Vagina (tissue), 2 donors: ENCODE data around the gene SLC8A2. TPM values are rescaled to one million over a fixed set of nuclear protein-coding genes. Genes with fewer than 3 reads are reported as not detected.

Source experiments
- DNase-seq, 2 donors: peaks; one replicate each; pipeline ENCODE4 v3.0.0-alpha.2; 2017; ENCODE audit errors: extremely low spot score in 2 of 2
- H3K27ac ChIP-seq: fragments of 200-600 bp; sonication (generic); one replicate; pipeline ENCODE4 v1.5.1; 2019
- H3K27me3 ChIP-seq: fragments of 200-600 bp; sonication (generic); one replicate; pipeline ENCODE4 v1.5.1; 2019
- H3K36me3 ChIP-seq, 2 donors: fragments of 200-600 bp; sonication (generic); one replicate each; pipeline ENCODE4 v1.5.1; 2017 to 2019
- H3K4me1 ChIP-seq: fragments of 200-600 bp; sonication (generic); one replicate; pipeline ENCODE4 v1.5.1; 2019
- H3K4me3 ChIP-seq, 2 donors: fragments of 200-600 bp; sonication (generic); 1 replicate in 1 of 2; 2 replicates in 1 of 2; pipeline ENCODE4 v1.5.1; 2016 to 2019
- H3K9me3 ChIP-seq: fragments of 200-600 bp; sonication (generic); one replicate; pipeline ENCODE4 v1.5.1; 2019
- CTCF ChIP-seq, 3 experiments: fragments of 450-650 bp in 2 of 3; fragments of 200-600 bp in 1 of 3; sonication (generic) in 1 of 3; IDR thresholded peaks; one replicate each; pipeline ENCODE4 v1.5.1; 2017 to 2019; ENCODE audit warnings: antibody characterized with exemption in 3 of 3, mild to moderate bottlenecking in 2 of 3, moderate library complexity in 2 of 3
- POLR2A ChIP-seq, 2 donors: fragments of 450-650 bp; IDR thresholded peaks; one replicate each; pipeline ENCODE4 v1.6.1; 2017; ENCODE audit warnings: antibody characterized with exemption in 2 of 2, mild to moderate bottlenecking in 2 of 2, moderate library complexity in 2 of 2
- POLR2AphosphoS5 ChIP-seq, 2 donors: sonication (generic); formaldehyde crosslinking; IDR thresholded peaks; one replicate each; pipeline ENCODE4 v1.9.0; 2017; ENCODE audit warnings: antibody characterized with exemption in 2 of 2, mild to moderate bottlenecking in 2 of 2, low read depth in 1 of 2; ENCODE audit not compliant: insufficient read depth in 1 of 2
- intact Hi-C: fragments of 100-400 bp; cut with DNase I; formaldehyde crosslinking; loops from one replicate; pipeline ENCODE4 v1.15.1; 2023
- total RNA-seq: library from RNA; depleted of rRNA; stranded (reverse); fragments of >200 nt; gene quantifications from one replicate; pipeline ENCODE4 v1.2.3, GENCODE V29; 2016

The SLC8A2 gene
- total RNA-seq = 0.49 TPM

- no peaks in the 10 kb centered on the region for H3K27me3 ChIP-seq
- H3K36me3 ChIP-seq = no peaks in the 10 kb centered on the region
- no peak for DNase-seq
- H3K4me1 ChIP-seq = peaks cover 14% of the 10 kb centered on the region
- intact Hi-C loops = no loop called here
- no peaks in the 10 kb centered on the region for H3K9me3 ChIP-seq
- peak within 1 kb of the TSS; percentile 27 to 41 for H3K4me3 ChIP-seq
- H3K27ac ChIP-seq = no peak within 1 kb of the TSS
- TF ChIP-seq POLR2A (IDR thresholded peaks at IDR 0.05) (no peak), POLR2AphosphoS5 (IDR thresholded peaks at IDR 0.05; ENCODE audit: insufficient read depth in 1 of 2, low read depth in 1 of 2) (no peak), CTCF (IDR thresholded peaks at IDR 0.05) (no peak)
Measured at GRCh38 chr19:47471733-47472457, at the start of gene SLC8A2. TSS of gene SLC8A2 (minus strand) at chr19:47471893. CDS start at chr19:47466403, 5,490 bp downstream.

- Histone ChIP-seq H3K27me3 (no peaks in the 10 kb centered on the region), H3K36me3 (no peaks in the 10 kb centered on the region), H3K4me1 (peaks cover 4% of the 10 kb centered on the region), H3K9me3 (no peaks in the 10 kb centered on the region), H3K27ac (no peak overlapping the region), H3K4me3 (no peak overlapping the region)
- no peak for TF ChIP-seq POLR2AphosphoS5 (IDR thresholded peaks at IDR 0.05; ENCODE audit: insufficient read depth in 1 of 2, low read depth in 1 of 2)
- no peak for TF ChIP-seq CTCF (IDR thresholded peaks at IDR 0.05)
- no peak for TF ChIP-seq POLR2A (IDR thresholded peaks at IDR 0.05)
- DNase-seq = no peak
- intact Hi-C loops = loop anchor here (5.0 kb wide), 1 partner anchor 1616 kb away; no protein-coding TSS in a partner anchor
Measured at GRCh38 chr19:47520839-47521238, 49.1 kb upstream of the SLC8A2 start.

GRCh38 chr19:47520343-47520806, 48.7 kb upstream of the SLC8A2 start:
- Histone ChIP-seq H3K9me3 (no peaks in the 10 kb centered on the region), H3K27ac (no peak overlapping the region), H3K4me1 (peaks cover 7% of the 10 kb centered on the region), H3K36me3 (no peaks in the 10 kb centered on the region), H3K27me3 (no peaks in the 10 kb centered on the region), H3K4me3 (no peak overlapping the region)
- intact Hi-C loops = loop anchor here (5.0 kb wide), 1 partner anchor 1617 kb away; no protein-coding TSS in a partner anchor
- TF ChIP-seq CTCF (IDR thresholded peaks at IDR 0.05) = no peak
- TF ChIP-seq POLR2AphosphoS5 (IDR thresholded peaks at IDR 0.05; ENCODE audit: insufficient read depth in 1 of 2, low read depth in 1 of 2) = no peak
- TF ChIP-seq POLR2A (IDR thresholded peaks at IDR 0.05) = no peak
- DNase-seq = no peak

- no peak for DNase-seq
- H3K4me1 ChIP-seq = peaks cover 13% of the 10 kb centered on the region
- intact Hi-C loops = loop anchor here (10.0 kb wide), 3 partner anchors 84 to 244 kb away; partner anchors contain the start of genes BICRA and INAFM1
- H3K4me3 ChIP-seq = no peak overlapping the region
- H3K9me3 ChIP-seq = no peaks in the 10 kb centered on the region
- no peaks in the 10 kb centered on the region for H3K27me3 ChIP-seq
- no peak for TF ChIP-seq POLR2AphosphoS5 (IDR thresholded peaks at IDR 0.05; ENCODE audit: insufficient read depth in 1 of 2, low read depth in 1 of 2)
- no peak for TF ChIP-seq POLR2A (IDR thresholded peaks at IDR 0.05)
- H3K36me3 ChIP-seq = no peaks in the 10 kb centered on the region
- no peak overlapping the region for H3K27ac ChIP-seq
Measured at GRCh38 chr19:47518854-47519253, 47.2 kb upstream of the SLC8A2 start.

- Histone ChIP-seq H3K36me3 (no peaks in the 10 kb centered on the region), H3K4me3 (no peak overlapping the region), H3K4me1 (peaks cover 20% of the 10 kb centered on the region), H3K9me3 (no peaks in the 10 kb centered on the region), H3K27ac (no peak overlapping the region), H3K27me3 (no peaks in the 10 kb centered on the region)
- no peak for DNase-seq
- TF ChIP-seq CTCF (IDR thresholded peaks at IDR 0.05) (no peak), POLR2A (IDR thresholded peaks at IDR 0.05) (no peak), POLR2AphosphoS5 (IDR thresholded peaks at IDR 0.05; ENCODE audit: insufficient read depth in 1 of 2, low read depth in 1 of 2) (no peak)
- intact Hi-C loops = loop anchor here (10.0 kb wide), 3 partner anchors 83 to 243 kb away; partner anchors contain the start of genes BICRA and INAFM1
Measured at GRCh38 chr19:47518139-47518538, 46.4 kb upstream of the SLC8A2 start.
